ENCODE measurements around the gene CAPN12.
"Not testable (repeated sequence)": the region's sequence is repeated elsewhere in the genome, so short reads cannot be mapped to it uniquely, and the experiment has no call there.

Gene CAPN12

GRCh38 chr19:38770228-38770948 is 26.1 kb upstream of the CAPN12 start:
- not testable (repeated sequence) for DNase-seq

GRCh38 chr19:38769635-38770211 is 25.4 kb upstream of the CAPN12 start:
- no peak for DNase-seq

- no peak for DNase-seq
These were observed 22.2 kb upstream of the CAPN12 start for GRCh38 chr19:38766276-38767047.

- no peak for DNase-seq
These were observed 20.9 kb upstream of the CAPN12 start for GRCh38 chr19:38765214-38765613.

- DNase-seq = no peak
These were observed 19.5 kb upstream of the CAPN12 start for GRCh38 chr19:38763795-38764220.

- not testable (repeated sequence) for DNase-seq
These were observed 17.7 kb upstream of the CAPN12 start for GRCh38 chr19:38761884-38762389.

- not testable (repeated sequence) for DNase-seq
These were observed 16.7 kb upstream of the CAPN12 start for GRCh38 chr19:38760805-38761517.

- DNase-seq = no peak
These were observed 15.3 kb upstream of the CAPN12 start for GRCh38 chr19:38759590-38760003.

- not testable (repeated sequence) for DNase-seq
These were observed 9.9 kb upstream of the CAPN12 start for GRCh38 chr19:38754196-38754595.

- not testable (repeated sequence) for DNase-seq
These were observed 9.5 kb upstream of the CAPN12 start for GRCh38 chr19:38753783-38754182.

- no peak for DNase-seq
These were observed 1.0 kb upstream of the CAPN12 start for GRCh38 chr19:38745316-38745715.

GRCh38 chr19:38744874-38745273 is 600 bp upstream of the CAPN12 start:
- no peak for DNase-seq

GRCh38 chr19:38743394-38744297 is 628 bp downstream of the CAPN12 start:
- no peak for DNase-seq

GRCh38 chr19:38742906-38743305 is 1.4 kb downstream of the CAPN12 start:
- DNase-seq = no peak

GRCh38 chr19:38742296-38742695 is 2.0 kb downstream of the CAPN12 start:
- no peak for DNase-seq

- no peak for DNase-seq
These were observed 2.6 kb downstream of the CAPN12 start for GRCh38 chr19:38741670-38742069.

- DNase-seq = no peak
These were observed 3.3 kb downstream of the CAPN12 start for GRCh38 chr19:38740932-38741331.

- no peak for DNase-seq
These were observed 4.0 kb downstream of the CAPN12 start for GRCh38 chr19:38740257-38740592.

- no peak for DNase-seq
These were observed 4.6 kb downstream of the CAPN12 start for GRCh38 chr19:38739440-38740256.

GRCh38 chr19:38737921-38738737 is 6.1 kb downstream of the CAPN12 start:
- DNase-seq = no peak
